Astrocyte (in vitro differentiated cells and primary cell): ENCODE data around the gene RGL1. TPM values are rescaled to one million over a fixed set of nuclear protein-coding genes. Genes with fewer than 3 reads are reported as not detected.

Source experiments
- DNase-seq: peaks from one replicate; pipeline ENCODE4 v3.0.0-alpha.2; 2010; ENCODE audit warnings: low read depth
- FAIRE-seq: peaks from 2 replicates; lab custom pipeline; 2011; peaks lifted over from hg19 to GRCh38; lab: Jason Lieb, UNC
- H2AFZ ChIP-seq: 2 replicates; pipeline ENCODE4 v1.6.0; 2012; ENCODE audit warnings: low read depth, low read length, inconsistent platforms
- H3K27ac ChIP-seq: 2 replicates; pipeline ENCODE4 v1.5.1; 2011; ENCODE audit warnings: low read depth, low read length, inconsistent platforms
- H3K27me3 ChIP-seq: 2 replicates; pipeline ENCODE4 v1.6.0; 2011; ENCODE audit warnings: low read length, inconsistent platforms; ENCODE audit not compliant: insufficient read depth
- H3K36me3 ChIP-seq: 2 replicates; pipeline ENCODE4 v1.5.1; 2011; ENCODE audit warnings: low read length, inconsistent platforms; ENCODE audit not compliant: insufficient read depth
- H3K4me1 ChIP-seq: 2 replicates; pipeline ENCODE4 v1.5.1; 2011; ENCODE audit warnings: low read length, inconsistent platforms; ENCODE audit not compliant: insufficient read depth
- H3K4me2 ChIP-seq: 2 replicates; pipeline ENCODE4 v1.6.0; 2012; ENCODE audit warnings: low read length, inconsistent platforms
- H3K4me3 ChIP-seq: 2 replicates; pipeline ENCODE4 v1.5.1; 2011; ENCODE audit warnings: low read depth, mild to moderate bottlenecking, low read length, inconsistent platforms; ENCODE audit not compliant: insufficient read depth
- H3K79me2 ChIP-seq: 2 replicates; pipeline ENCODE4 v1.6.0; 2012; ENCODE audit warnings: mild to moderate bottlenecking, low read length, inconsistent platforms; ENCODE audit not compliant: insufficient read depth
- H3K9ac ChIP-seq: 2 replicates; pipeline ENCODE4 v1.6.0; 2012; ENCODE audit warnings: mild to moderate bottlenecking, low read length, inconsistent platforms
- H3K9me3 ChIP-seq: 2 replicates; pipeline ENCODE4 v1.5.1; 2012; ENCODE audit warnings: low read depth, mild to moderate bottlenecking, low read length, inconsistent platforms; ENCODE audit not compliant: insufficient read depth
- H4K20me1 ChIP-seq: 2 replicates; pipeline ENCODE4 v1.6.0; 2012; ENCODE audit warnings: low read length, inconsistent platforms; ENCODE audit not compliant: insufficient read depth
- H3K27ac Mint-ChIP-seq: one replicate; pipeline ENCODE4 v1.8.0; 2021; ENCODE audit warnings: mild to moderate bottlenecking, mixed read lengths; ENCODE audit not compliant: unreplicated experiment
- H3K27me3 Mint-ChIP-seq: one replicate; pipeline ENCODE4 v1.8.0; 2021; ENCODE audit warnings: low read depth, mixed read lengths; ENCODE audit not compliant: unreplicated experiment
- H3K36me3 Mint-ChIP-seq: one replicate; pipeline ENCODE4 v1.8.0; 2021; ENCODE audit warnings: low read depth, mixed read lengths; ENCODE audit not compliant: unreplicated experiment
- H3K4me1 Mint-ChIP-seq: one replicate; pipeline ENCODE4 v1.8.0; 2021; ENCODE audit warnings: low read depth, mixed read lengths; ENCODE audit not compliant: unreplicated experiment
- H3K4me3 Mint-ChIP-seq: one replicate; pipeline ENCODE4 v1.8.0; 2021; ENCODE audit warnings: mild to moderate bottlenecking, moderate library complexity, mixed read lengths; ENCODE audit not compliant: unreplicated experiment
- H3K9me3 Mint-ChIP-seq: one replicate; pipeline ENCODE4 v1.8.0; 2021; ENCODE audit warnings: mild to moderate bottlenecking, mixed read lengths; ENCODE audit not compliant: unreplicated experiment
- EZH2 ChIP-seq: IDR thresholded peaks from 2 replicates; pipeline ENCODE4 v1.6.1; 2012; ENCODE audit warnings: mild to moderate bottlenecking, low read length, inconsistent platforms; ENCODE audit not compliant: insufficient read depth
- total RNA-seq: library from RNA; stranded (reverse); gene quantifications from 2 replicates; pipeline ENCODE4 v1.2.1, GENCODE V29; 2021
- TF ChIP-seq, protein P1 (sequence below): IDR thresholded peaks from 2 replicates; pipeline ENCODE4 v1.5.1; 2011; ENCODE audit warnings: low read depth, mild to moderate bottlenecking, inconsistent platforms, low read length, moderate library complexity; ENCODE audit not compliant: insufficient read depth

Gene RGL1
- total RNA-seq, 1 donor from 2014 or later, result 10.1 TPM

DNA sequence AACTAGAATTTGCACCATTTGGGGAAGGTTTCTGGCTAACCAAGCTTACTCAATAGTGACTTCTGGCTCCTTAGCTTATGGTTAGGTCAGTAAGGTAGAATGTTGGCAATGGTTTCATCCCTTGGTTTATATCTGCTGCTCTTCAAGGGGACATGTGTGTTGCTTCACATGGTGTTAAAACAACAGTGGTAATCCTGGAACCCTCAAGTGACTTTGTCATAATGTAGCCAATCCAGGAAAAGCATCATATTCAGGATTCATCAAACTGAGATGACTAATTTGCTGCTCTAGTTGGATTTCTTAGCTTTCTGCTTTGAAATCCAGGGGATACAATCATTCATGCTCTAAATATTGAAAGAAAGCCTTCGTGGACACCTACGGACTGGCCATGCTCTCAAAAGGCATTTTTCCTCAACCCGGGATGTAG lies 108.7 kb downstream of the RGL1 start:
- no peak overlapping the region for H3K27ac Mint-ChIP-seq
- H3K27me3 Mint-ChIP-seq, result no peaks in the 10 kb centered on the region
- H3K36me3 Mint-ChIP-seq, result peaks cover 23% of the 10 kb centered on the region
- peak; percentile 37 for FAIRE-seq
- H3K79me2 ChIP-seq, result no peaks in the 10 kb centered on the region
- no peaks in the 10 kb centered on the region for H3K36me3 ChIP-seq
- no peak overlapping the region for H3K4me3 Mint-ChIP-seq
- H3K4me1 ChIP-seq, result peaks cover 12% of the 10 kb centered on the region
- peak; percentile 55 for DNase-seq
- H4K20me1 ChIP-seq, result peaks cover 3% of the 10 kb centered on the region
- peaks cover 14% of the 10 kb centered on the region for H3K4me1 Mint-ChIP-seq
- TF ChIP-seq EZH2, result no peak
- TF ChIP-seq, protein P1, sequence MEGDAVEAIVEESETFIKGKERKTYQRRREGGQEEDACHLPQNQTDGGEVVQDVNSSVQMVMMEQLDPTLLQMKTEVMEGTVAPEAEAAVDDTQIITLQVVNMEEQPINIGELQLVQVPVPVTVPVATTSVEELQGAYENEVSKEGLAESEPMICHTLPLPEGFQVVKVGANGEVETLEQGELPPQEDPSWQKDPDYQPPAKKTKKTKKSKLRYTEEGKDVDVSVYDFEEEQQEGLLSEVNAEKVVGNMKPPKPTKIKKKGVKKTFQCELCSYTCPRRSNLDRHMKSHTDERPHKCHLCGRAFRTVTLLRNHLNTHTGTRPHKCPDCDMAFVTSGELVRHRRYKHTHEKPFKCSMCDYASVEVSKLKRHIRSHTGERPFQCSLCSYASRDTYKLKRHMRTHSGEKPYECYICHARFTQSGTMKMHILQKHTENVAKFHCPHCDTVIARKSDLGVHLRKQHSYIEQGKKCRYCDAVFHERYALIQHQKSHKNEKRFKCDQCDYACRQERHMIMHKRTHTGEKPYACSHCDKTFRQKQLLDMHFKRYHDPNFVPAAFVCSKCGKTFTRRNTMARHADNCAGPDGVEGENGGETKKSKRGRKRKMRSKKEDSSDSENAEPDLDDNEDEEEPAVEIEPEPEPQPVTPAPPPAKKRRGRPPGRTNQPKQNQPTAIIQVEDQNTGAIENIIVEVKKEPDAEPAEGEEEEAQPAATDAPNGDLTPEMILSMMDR, result no peak
- H3K27me3 ChIP-seq, result no peaks in the 10 kb centered on the region
- no peak overlapping the region for H2AFZ ChIP-seq
- no peak overlapping the region for H3K4me2 ChIP-seq
- H3K9ac ChIP-seq, result no peak overlapping the region
- H3K4me3 ChIP-seq, result no peak overlapping the region
- H3K9me3 ChIP-seq, result no peaks in the 10 kb centered on the region
- no peak overlapping the region for H3K27ac ChIP-seq
- H3K9me3 Mint-ChIP-seq, result no peaks in the 10 kb centered on the region

DNA sequence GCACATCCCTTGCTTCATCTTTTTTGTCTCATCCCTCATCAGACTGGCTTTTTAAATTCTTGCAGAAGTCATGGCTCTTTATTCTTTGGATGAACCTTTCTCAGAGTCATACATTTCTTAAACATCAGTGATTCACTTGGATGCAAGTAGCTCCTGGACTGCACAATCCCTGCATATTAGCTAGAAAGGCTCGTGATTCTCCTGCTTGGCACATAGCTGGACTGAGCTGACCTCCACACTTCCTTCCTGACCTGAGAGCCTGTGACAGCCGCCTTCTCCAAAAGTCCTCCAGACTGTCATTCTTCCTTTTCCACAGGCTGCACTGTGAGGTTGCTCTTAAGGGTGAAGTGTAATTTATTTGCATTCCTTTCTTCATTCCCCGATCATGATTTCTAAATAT lies 109.4 kb downstream of the RGL1 start:
- peaks cover 14% of the 10 kb centered on the region for H3K4me1 Mint-ChIP-seq
- peaks cover 18% of the 10 kb centered on the region for H3K36me3 Mint-ChIP-seq
- H3K27ac ChIP-seq, result no peak overlapping the region
- no peak overlapping the region for H3K4me2 ChIP-seq
- H3K79me2 ChIP-seq, result no peaks in the 10 kb centered on the region
- H3K36me3 ChIP-seq, result no peaks in the 10 kb centered on the region
- H3K27ac Mint-ChIP-seq, result no peak overlapping the region
- H3K9ac ChIP-seq, result no peak overlapping the region
- H3K4me3 Mint-ChIP-seq, result no peak overlapping the region
- H3K4me3 ChIP-seq, result no peak overlapping the region
- no peaks in the 10 kb centered on the region for H3K9me3 Mint-ChIP-seq
- peaks cover 12% of the 10 kb centered on the region for H3K4me1 ChIP-seq
- FAIRE-seq, result no peak
- no peaks in the 10 kb centered on the region for H3K9me3 ChIP-seq
- peak; percentile 21 for DNase-seq
- H4K20me1 ChIP-seq, result peaks cover 3% of the 10 kb centered on the region
- no peaks in the 10 kb centered on the region for H3K27me3 ChIP-seq
- H2AFZ ChIP-seq, result no peak overlapping the region
- TF ChIP-seq, protein P1, result no peak
- TF ChIP-seq EZH2, result no peak
- no peaks in the 10 kb centered on the region for H3K27me3 Mint-ChIP-seq

DNA sequence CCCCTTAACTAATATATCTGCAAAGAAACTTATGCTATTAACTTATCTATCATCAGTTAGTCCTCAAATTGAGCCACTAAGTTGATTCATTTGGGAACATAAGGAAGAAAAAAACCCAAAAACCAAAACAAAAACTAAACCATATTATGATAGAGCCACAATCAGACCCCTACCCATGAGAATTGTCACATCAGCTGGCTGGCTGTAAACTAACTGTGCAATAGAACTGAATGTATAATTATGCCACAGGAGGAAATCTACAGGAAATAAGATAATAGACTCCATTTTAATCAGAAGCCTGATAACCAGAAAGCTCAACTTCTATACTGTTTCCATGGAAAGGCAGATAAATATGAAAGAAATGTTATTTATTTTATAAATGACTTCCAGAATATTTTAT lies 110.0 kb downstream of the RGL1 start:
- TF ChIP-seq, protein P1, result no peak
- no peak for TF ChIP-seq EZH2
- no peak overlapping the region for H3K27ac Mint-ChIP-seq
- H3K4me2 ChIP-seq, result no peak overlapping the region

More for the DNA sequence above, 110.0 kb downstream of the RGL1 start:
- FAIRE-seq (no peak), DNase-seq (no peak)
- H3K79me2 ChIP-seq, result no peaks in the 10 kb centered on the region
- no peaks in the 10 kb centered on the region for H3K9me3 ChIP-seq
- H3K36me3 ChIP-seq, result no peaks in the 10 kb centered on the region
- no peak overlapping the region for H3K4me3 ChIP-seq
- H3K4me1 ChIP-seq, result peaks cover 12% of the 10 kb centered on the region
- peaks cover 21% of the 10 kb centered on the region for H3K36me3 Mint-ChIP-seq
- H3K9ac ChIP-seq, result no peak overlapping the region
- no peak overlapping the region for H3K4me3 Mint-ChIP-seq
- no peaks in the 10 kb centered on the region for H3K27me3 ChIP-seq
- H4K20me1 ChIP-seq, result peaks cover 3% of the 10 kb centered on the region
- H3K9me3 Mint-ChIP-seq, result no peaks in the 10 kb centered on the region
- no peak overlapping the region for H3K27ac ChIP-seq
- H3K27me3 Mint-ChIP-seq, result no peaks in the 10 kb centered on the region
- no peak overlapping the region for H2AFZ ChIP-seq
- peaks cover 14% of the 10 kb centered on the region for H3K4me1 Mint-ChIP-seq
